SK-N-SH treated with all-trans-retinoic acid at 6 μM for 48 hours (cell line): ENCODE data around the gene HPCAL1.

Experiments used
- ATAC-seq: fragments of 200-7000 bp; cut with Tn5 transposase; 3 replicates; pipeline ENCODE4 v1.9.1; 2020; ENCODE audit warnings: mild to moderate bottlenecking, moderate library complexity
- ARNTL ChIP-seq: fragments of 450-650 bp; formaldehyde crosslinking; IDR thresholded peaks from 2 replicates; pipeline ENCODE4 v1.5.0; 2020; ENCODE audit warnings: low read depth, mild to moderate bottlenecking, moderate library complexity, borderline replicate concordance
- CSDC2 ChIP-seq: fragments of 250-450 bp; sonication (Bioruptor Pico); IDR thresholded peaks from 2 replicates; pipeline ENCODE4 v1.5.0; 2020; ENCODE audit warnings: mild to moderate bottlenecking, moderate library complexity
- ESRRG ChIP-seq: fragments of 250-450 bp; sonication (Bioruptor Pico); IDR thresholded peaks from 2 replicates; pipeline ENCODE4 v1.6.1; 2021; ENCODE audit warnings: mild to moderate bottlenecking
- GLIS3 ChIP-seq: fragments of 250-450 bp; sonication (Bioruptor Pico); IDR thresholded peaks from 2 replicates; pipeline ENCODE4 v1.5.0; 2020; ENCODE audit warnings: mild to moderate bottlenecking, moderate library complexity
- ISL1 ChIP-seq: fragments of 250-450 bp; sonication (Bioruptor Pico); IDR thresholded peaks from 2 replicates; pipeline ENCODE4 v2.1.2; 2022; ENCODE audit warnings: mild to moderate bottlenecking, moderate library complexity
- OSR1 ChIP-seq: fragments of 250-450 bp; sonication (Bioruptor Pico); IDR thresholded peaks from 2 replicates; pipeline ENCODE4 v1.8.0; 2022; ENCODE audit warnings: moderate library complexity, mild to moderate bottlenecking, inconsistent platforms
- PATZ1 ChIP-seq: fragments of 250-450 bp; sonication (Bioruptor Pico); IDR thresholded peaks from 2 replicates; pipeline ENCODE4 v1.8.0; 2020; ENCODE audit warnings: mild to moderate bottlenecking, moderate library complexity, borderline replicate concordance
- POU6F1 ChIP-seq: fragments of 250-450 bp; sonication (Bioruptor Pico); IDR thresholded peaks from 2 replicates; pipeline ENCODE4 v1.8.0; 2021; ENCODE audit warnings: low read depth, mild to moderate bottlenecking, moderate library complexity, borderline replicate concordance
- PPARA ChIP-seq: fragments of 250-450 bp; sonication (Bioruptor Pico); IDR thresholded peaks from 2 replicates; pipeline ENCODE4 v1.5.0; 2020; ENCODE audit warnings: mild to moderate bottlenecking, borderline replicate concordance
- RARB ChIP-seq: fragments of 250-450 bp; sonication (Bioruptor Pico); IDR thresholded peaks from 2 replicates; pipeline ENCODE4 v1.8.0; 2021; ENCODE audit warnings: mild to moderate bottlenecking, moderate library complexity
- SNAI2 ChIP-seq: fragments of 250-450 bp; sonication (Bioruptor Pico); IDR thresholded peaks from 2 replicates; pipeline ENCODE4 v1.5.0; 2020; ENCODE audit warnings: mild to moderate bottlenecking, moderate library complexity
- TCF4 ChIP-seq: fragments of 250-450 bp; sonication (Bioruptor Pico); IDR thresholded peaks from 2 replicates; pipeline ENCODE4 v1.8.0; 2021; ENCODE audit warnings: mild to moderate bottlenecking, moderate library complexity, borderline replicate concordance
- TOX ChIP-seq: fragments of 250-450 bp; sonication (Bioruptor Pico); IDR thresholded peaks from 2 replicates; pipeline ENCODE4 v1.8.0; 2021; ENCODE audit warnings: mild to moderate bottlenecking, moderate library complexity, borderline replicate concordance
- TSHZ2 ChIP-seq: fragments of 250-450 bp; sonication (Bioruptor Pico); IDR thresholded peaks from 2 replicates; pipeline ENCODE4 v1.5.0; 2020; ENCODE audit warnings: mild to moderate bottlenecking, moderate library complexity
- ZC3H10 ChIP-seq: fragments of 250-450 bp; sonication (Bioruptor Pico); IDR thresholded peaks from 2 replicates; pipeline ENCODE4 v1.5.1; 2021; ENCODE audit warnings: mild to moderate bottlenecking, moderate library complexity
- ZFP3 ChIP-seq: fragments of 250-450 bp; sonication (Bioruptor Pico); IDR thresholded peaks from 2 replicates; pipeline ENCODE4 v1.5.0; 2020; ENCODE audit warnings: mild to moderate bottlenecking, moderate library complexity
- ZFP30 ChIP-seq: fragments of 450-650 bp; formaldehyde crosslinking; IDR thresholded peaks from 2 replicates; pipeline ENCODE4 v1.5.0; 2022; ENCODE audit warnings: mild to moderate bottlenecking, moderate library complexity
- ZNF565 ChIP-seq: fragments of 450-650 bp; formaldehyde crosslinking; conservative IDR thresholded peaks from 2 replicates; pipeline ENCODE4 v1.5.0; 2020; ENCODE audit warnings: low read depth, mild to moderate bottlenecking, moderate library complexity
- ZNF70 ChIP-seq: fragments of 450-650 bp; formaldehyde crosslinking; IDR thresholded peaks from 2 replicates; pipeline ENCODE4 v1.5.0; 2020; ENCODE audit warnings: mild to moderate bottlenecking, moderate library complexity
- ZNF8 ChIP-seq: fragments of 450-650 bp; formaldehyde crosslinking; IDR thresholded peaks from 2 replicates; pipeline ENCODE4 v1.5.0; 2020; ENCODE audit warnings: mild to moderate bottlenecking, moderate library complexity

Gene HPCAL1

GRCh38 chr2:10457846-10458598, 155.3 kb downstream of the HPCAL1 start:
- ATAC-seq, result no peak

GRCh38 chr2:10460366-10460796, 157.7 kb downstream of the HPCAL1 start:
- ATAC-seq, result no peak; the same call in 2 of the 3 replicates
- TF ChIP-seq ZNF70 (CRISPR knock-in tag) (no peak), PPARA (no peak)

More at GRCh38 chr2:10457846-10458598, 155.3 kb downstream of the HPCAL1 start:
- TF ChIP-seq TCF4 (CRISPR knock-in tag), result 0 out of 2 replicates have a peak, but pooled peaks have one; percentile 15
- TF ChIP-seq ZC3H10 (CRISPR knock-in tag), result no peak

GRCh38 chr2:10462178-10463083, 159.7 kb downstream of the HPCAL1 start:
- no peak for TF ChIP-seq ZFP30 (CRISPR knock-in tag)
- no peak for TF ChIP-seq ZC3H10 (CRISPR knock-in tag)
- no peak for TF ChIP-seq GLIS3 (CRISPR knock-in tag)
- no peak for TF ChIP-seq PATZ1 (CRISPR knock-in tag)
- no peak for ATAC-seq

GRCh38 chr2:10465910-10466309, 163.2 kb downstream of the HPCAL1 start:
- no peak for TF ChIP-seq SNAI2 (CRISPR knock-in tag)
- no peak for TF ChIP-seq ESRRG
- no peak for TF ChIP-seq PPARA
- no peak for TF ChIP-seq ZC3H10 (CRISPR knock-in tag)
- no peak for TF ChIP-seq ZFP30 (CRISPR knock-in tag)
- no peak for TF ChIP-seq OSR1 (CRISPR knock-in tag)
- no peak for TF ChIP-seq ISL1 (CRISPR knock-in tag)
- no peak for TF ChIP-seq ARNTL (CRISPR knock-in tag)
- no peak for TF ChIP-seq TSHZ2
- TF ChIP-seq ZFP3 (CRISPR knock-in tag), result no peak
- no peak for TF ChIP-seq PATZ1 (CRISPR knock-in tag)
- no peak for TF ChIP-seq TOX (CRISPR knock-in tag)
- no peak for TF ChIP-seq CSDC2
- TF ChIP-seq ZNF565 (CRISPR knock-in tag), result no peak
- no peak for TF ChIP-seq RARB (CRISPR knock-in tag)
- no peak for TF ChIP-seq TCF4 (CRISPR knock-in tag)
- no peak for TF ChIP-seq ZNF70 (CRISPR knock-in tag)
- TF ChIP-seq, all 23 proteins: peak for 0
- no peak for ATAC-seq

- ATAC-seq, result no peak
- TF ChIP-seq POU6F1 (no peak), TOX (CRISPR knock-in tag) (no peak), ISL1 (CRISPR knock-in tag) (no peak), ZFP3 (CRISPR knock-in tag) (no peak), ZNF70 (CRISPR knock-in tag) (no peak), ZNF8 (CRISPR knock-in tag) (no peak), ZNF565 (CRISPR knock-in tag) (no peak), TSHZ2 (no peak), GLIS3 (CRISPR knock-in tag) (no peak), ZFP30 (CRISPR knock-in tag) (no peak), CSDC2 (no peak), PPARA (no peak), ARNTL (CRISPR knock-in tag) (no peak), ESRRG (no peak)
Observed at GRCh38 chr2:10466801-10467200, 164.1 kb downstream of the HPCAL1 start.
